ENCODE results near the gene SEC22A. TPM values are rescaled to one million over a fixed set of nuclear protein-coding genes. Genes with fewer than 3 reads are reported as not detected.

Gene SEC22A
- total RNA-seq, 1 experiment from 2014 or later: 42.8 TPM

GRCh38 chr3:123305192-123305591 lies 103.4 kb downstream of the SEC22A start:
- DNase-seq (ENCODE audit: low read depth): no peak

GRCh38 chr3:123307064-123307463 lies 105.3 kb downstream of the SEC22A start:
- no peak for DNase-seq (ENCODE audit: low read depth)

- no peak for DNase-seq (ENCODE audit: low read depth)
Measured at GRCh38 chr3:123310186-123310585, 108.4 kb downstream of the SEC22A start.

GRCh38 chr3:123310741-123311140 lies 109.0 kb downstream of the SEC22A start:
- peak; percentile 4 for DNase-seq (ENCODE audit: low read depth)

GRCh38 chr3:123311201-123311600 lies 109.5 kb downstream of the SEC22A start:
- no peak for DNase-seq (ENCODE audit: low read depth)

GRCh38 chr3:123312331-123313265 lies 110.9 kb downstream of the SEC22A start:
- DNase-seq (ENCODE audit: low read depth): no peak

GRCh38 chr3:123313889-123314288 lies 112.1 kb downstream of the SEC22A start:
- no peak for DNase-seq (ENCODE audit: low read depth)

DNA sequence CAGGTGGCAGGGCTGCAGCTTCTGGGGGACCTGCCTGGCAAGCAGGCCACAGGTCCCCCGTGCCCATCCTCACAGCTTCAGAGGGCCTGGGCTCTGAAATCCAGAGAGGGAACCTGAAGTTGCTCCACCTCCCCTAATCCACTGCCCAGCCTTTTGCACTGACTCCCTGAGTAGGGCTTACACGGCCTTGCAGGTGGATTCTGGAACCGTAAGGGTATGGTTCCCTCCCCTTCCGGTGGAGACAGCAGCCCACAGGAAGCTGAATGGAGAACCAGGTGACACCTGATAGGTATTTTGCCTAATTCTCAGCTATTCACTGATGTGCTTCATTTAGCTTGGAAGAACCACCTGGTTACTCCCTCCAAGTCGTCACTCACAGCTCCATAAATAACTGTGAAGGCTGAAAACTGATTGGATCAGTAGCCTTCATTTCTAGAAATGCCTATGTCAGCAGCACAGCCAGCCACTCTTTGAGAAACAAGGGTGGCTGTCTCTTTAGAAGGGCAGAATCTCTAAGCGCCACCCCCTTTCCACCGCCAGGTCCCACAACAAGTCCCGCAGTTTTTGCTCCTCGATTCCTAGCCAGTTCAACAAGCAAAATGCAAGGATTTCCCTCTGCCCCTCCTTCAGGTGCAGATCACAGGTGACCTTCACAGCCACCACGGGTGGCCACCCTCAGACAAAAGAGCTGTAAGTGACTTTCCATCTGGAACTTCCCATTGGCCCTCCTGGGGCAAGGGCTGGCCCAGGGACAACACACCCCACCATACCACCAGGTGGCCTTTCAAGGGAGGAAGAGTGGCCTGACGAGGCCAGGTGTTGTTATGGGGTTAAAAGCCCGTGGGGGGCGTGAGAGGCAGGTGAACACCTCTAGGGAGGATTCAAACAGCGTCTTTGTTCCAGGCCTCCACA lies 112.9 kb downstream of the SEC22A start:
- no peak for DNase-seq (ENCODE audit: low read depth)

DNA sequence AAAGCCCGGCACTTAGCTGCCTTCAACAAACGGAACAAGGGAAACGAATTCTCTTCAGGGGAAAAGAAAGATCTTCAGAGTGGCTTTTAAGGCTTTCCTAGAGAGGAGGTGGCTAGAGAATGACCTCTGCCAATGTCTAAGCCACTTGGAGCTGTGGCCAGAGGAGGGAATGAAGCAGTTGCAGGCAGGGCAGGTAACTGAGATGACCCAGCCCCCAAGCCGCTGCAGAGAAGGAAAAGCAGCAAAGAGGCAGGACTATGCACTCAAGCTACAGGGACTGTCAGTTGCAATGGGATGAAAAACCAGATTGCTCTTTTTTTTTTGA lies 113.5 kb downstream of the SEC22A start:
- DNase-seq (ENCODE audit: low read depth): no peak

DNA sequence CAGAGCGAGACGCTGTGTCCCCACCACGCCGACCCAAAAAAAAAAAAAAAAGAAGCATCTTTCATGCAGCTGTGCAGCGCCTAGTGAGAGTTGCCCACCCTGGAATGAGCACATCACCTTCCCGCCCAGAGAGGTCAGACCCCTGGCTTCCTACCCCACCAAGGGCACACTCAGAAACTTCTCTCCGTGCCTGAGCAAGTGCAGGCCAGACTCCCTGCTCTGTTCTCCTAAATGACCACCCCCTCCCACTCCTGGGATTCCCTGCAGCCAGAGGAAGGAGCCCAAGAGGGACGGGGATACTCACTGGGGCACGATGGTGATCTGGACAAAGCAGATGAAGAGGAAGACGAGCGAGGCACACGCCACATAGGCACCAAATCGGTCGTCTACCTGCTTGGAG lies 116.0 kb downstream of the SEC22A start:
- DNase-seq (ENCODE audit: low read depth): no peak

DNA sequence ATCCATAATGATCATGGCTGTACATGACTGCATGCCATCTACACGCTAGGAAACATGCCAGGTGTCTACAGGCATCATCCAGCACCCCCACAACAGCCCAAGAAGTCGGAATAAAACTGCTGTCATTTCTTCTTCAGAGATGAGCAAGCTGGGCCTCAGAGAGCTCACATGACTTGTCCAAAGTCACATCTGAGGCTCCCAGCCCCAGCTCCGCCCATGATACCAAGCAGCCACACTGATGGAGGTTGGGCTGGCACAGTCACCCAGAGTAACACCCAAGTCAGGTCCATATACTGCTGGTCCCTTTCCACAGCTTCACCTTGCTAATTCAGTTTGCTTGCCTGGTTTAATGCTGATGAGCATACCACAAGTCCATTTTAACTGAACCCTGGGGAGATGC lies 116.6 kb downstream of the SEC22A start:
- no peak for DNase-seq (ENCODE audit: low read depth)

DNA sequence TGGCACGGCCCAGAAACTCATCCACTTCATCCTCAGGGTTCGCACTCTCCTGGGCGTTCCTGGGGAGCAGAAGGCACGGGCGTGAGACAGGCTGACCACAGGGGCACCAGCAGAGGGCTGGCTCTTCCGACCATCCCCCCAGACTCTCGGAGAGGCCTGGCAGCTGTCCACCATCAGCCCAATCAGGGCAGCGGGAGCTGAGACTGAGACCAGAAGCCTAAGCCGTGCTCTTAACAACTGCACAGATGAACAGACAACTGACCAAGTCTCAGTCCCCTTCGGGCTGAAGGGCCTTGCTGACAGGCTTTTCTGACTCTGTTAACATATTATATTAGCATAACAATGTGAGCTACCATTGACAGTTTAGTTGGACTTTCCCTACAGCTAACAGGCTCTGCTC lies 118.0 kb downstream of the SEC22A start:
- DNase-seq (ENCODE audit: low read depth): no peak

DNA sequence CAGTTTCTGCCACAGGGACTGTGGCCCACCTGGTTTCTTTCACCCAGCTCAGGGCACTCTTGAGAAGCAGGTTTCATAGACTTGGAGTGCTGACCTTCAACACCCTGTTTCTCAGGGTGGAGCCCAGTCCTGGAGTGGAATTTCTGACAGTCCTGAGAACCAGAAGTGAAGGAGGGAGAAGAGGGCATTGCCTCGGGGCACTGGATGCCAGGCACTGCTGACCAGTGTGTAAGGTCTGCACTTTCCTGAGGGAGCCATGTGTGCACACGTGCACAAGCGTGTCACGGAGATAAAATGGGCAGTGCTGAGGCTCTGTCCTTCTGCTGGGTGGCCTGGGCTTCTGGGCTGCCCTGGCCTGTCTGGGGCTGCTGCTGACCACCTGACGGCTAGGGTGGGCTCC lies 118.5 kb downstream of the SEC22A start:
- DNase-seq (ENCODE audit: low read depth): no peak

DNA sequence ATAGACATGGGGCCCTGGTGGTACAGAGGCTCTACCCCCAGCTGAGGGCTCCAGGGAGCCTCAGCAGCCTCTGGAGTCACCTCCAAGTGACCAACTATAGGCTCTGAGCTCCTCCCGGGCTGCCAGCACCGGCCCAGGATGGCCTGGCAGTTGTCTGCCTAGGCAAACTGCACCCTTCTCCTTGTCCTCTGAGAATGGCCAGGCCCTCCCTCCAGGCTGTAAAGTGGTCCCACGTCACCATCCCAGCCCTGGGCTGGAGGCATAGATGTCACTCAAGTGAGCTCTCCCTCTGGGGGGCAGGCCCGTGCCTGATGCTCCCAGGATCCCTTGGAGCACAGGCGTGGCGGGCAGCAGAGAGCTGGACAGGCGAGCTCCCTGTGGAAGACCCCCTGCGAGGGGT lies 120.1 kb downstream of the SEC22A start:
- DNase-seq (ENCODE audit: low read depth): no peak

DNA sequence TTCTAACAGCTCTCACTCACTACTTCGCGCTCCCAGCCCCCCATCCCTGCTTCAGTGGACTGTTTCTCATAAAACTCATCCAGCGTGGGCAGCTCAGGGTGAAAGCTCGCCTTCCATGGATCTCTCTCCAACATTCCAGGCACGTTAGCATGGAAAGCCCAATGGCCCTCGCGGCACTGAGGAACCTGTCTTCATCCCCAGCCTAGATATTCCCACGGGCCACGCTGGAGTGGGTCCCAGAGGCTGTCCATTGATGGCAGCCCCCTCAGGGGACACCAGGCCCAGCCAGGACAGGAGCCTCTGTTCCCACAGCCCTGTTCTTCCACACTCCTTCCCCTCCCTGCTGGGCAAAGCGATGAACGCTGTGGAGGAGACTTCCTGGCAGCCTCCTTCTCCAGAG lies 121.1 kb downstream of the SEC22A start:
- DNase-seq (ENCODE audit: low read depth): no peak

Other genes starting within 250 kb of the SEC22A start
- 0.06 TPM in 1 of 2 replicates, not detected in the other for gene SEMA5B, start 174.2 kb upstream of the SEC22A start, total RNA-seq (2014; rRNA removed)
- 18.5 and 18.8 TPM in 2 replicates for gene PDIA5, start 134.9 kb upstream of the SEC22A start, total RNA-seq (2014; rRNA removed)
- 0.06 and 0.45 TPM in 2 replicates for gene ADCY5, start 247.1 kb downstream of the SEC22A start, total RNA-seq (2014; rRNA removed)